NCI-H524 treated with DMSO at 0.1 percent for 48 hours (cell line): Measurements from ENCODE around the gene ATF2.
"Not testable (repeated sequence)": the region's sequence is repeated elsewhere in the genome, so short reads cannot be mapped to it uniquely, and the experiment has no call there.

Experiments
- DNase-seq: peaks from one replicate; lab custom pipeline; 2025; lab: John Stamatoyannopoulos, UW

ATF2 gene

GRCh38 chr2:175164235-175164634 lies 3.8 kb downstream of the ATF2 start:
- no peak for DNase-seq

DNA sequence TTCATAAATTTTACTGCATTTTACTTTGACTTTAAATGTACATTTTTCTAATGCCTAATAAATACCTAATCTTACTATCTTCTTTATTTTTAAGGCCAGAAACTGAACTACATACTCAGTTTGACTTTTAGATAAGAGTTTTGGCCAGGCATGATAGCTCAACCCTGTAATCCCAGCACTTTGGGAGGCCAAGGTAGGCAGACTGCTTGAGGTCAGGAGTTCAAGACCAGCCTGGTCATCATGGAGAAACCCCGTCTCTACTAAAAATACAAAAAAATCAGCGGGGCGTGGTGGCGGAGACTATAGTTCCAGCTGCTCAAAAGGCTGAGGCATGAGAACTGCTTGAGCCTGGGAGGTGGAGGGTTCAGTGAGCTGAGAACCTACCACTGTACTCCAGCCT lies 9.1 kb downstream of the ATF2 start:
- no peak for DNase-seq

GRCh38 chr2:175156534-175156933 lies 11.5 kb downstream of the ATF2 start:
- peak; percentile 26 for DNase-seq

GRCh38 chr2:175154661-175155082 lies 13.3 kb downstream of the ATF2 start:
- no peak for DNase-seq

GRCh38 chr2:175152242-175152641 lies 15.8 kb downstream of the ATF2 start:
- DNase-seq: no peak

DNA sequence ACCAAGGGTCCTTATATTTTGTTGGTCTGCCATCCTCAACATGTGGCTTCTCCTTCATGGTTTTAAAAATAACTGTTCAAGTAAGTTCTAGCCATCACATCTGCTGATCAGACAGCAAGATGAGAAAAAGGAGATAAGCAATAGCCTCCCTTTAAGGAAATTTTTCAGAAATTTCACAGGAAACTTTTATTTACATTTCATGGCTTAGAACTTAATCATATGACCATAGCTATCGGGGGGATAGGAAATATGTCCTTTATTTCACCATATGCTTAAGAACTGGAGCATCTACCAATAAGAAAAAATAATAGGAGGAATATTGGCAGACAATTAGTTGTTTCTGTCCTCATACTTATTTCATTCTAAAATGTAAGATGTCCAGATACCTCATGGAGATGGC lies 16.2 kb downstream of the ATF2 start:
- no peak for DNase-seq

- no peak for DNase-seq
Measured at GRCh38 chr2:175147186-175147585, 20.8 kb downstream of the ATF2 start.

DNA sequence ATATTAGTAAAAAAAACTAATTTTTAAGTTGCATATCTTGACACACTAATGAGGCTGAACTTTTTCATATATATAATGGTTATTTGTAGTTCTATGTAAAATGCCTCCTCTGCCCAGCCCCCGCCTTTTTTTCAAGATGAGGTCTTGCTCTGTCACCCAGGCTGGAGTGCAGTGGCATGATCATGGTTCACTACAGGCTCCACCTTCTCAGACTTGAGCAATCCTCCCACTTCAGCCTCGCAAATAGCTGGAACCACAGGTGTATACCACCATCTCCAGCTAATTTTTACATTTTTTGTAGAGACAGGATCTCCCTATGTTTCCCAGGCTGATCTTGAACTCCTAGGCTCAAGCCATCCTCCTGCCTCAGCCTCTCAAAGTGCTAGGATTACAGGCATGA lies 24.3 kb downstream of the ATF2 start:
- DNase-seq: no peak

DNA sequence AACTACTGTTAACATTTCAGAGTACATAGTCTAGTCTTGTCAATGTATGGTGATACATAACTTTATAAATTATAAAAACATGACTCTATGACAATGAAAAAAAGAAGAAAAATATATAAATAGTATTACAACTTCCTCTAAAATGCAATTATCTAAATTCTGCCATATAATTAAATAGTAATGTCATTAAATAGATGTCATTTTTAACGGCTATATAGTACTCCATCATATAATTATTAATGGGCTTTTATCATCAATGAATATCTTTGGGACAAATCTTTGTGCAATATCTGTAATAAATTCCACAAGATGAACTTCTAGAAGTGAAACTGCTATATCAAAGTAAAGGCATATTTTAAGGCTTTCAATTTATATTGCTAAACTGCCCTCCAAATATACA lies 24.8 kb downstream of the ATF2 start:
- DNase-seq: no peak

- no peak for DNase-seq
Measured at GRCh38 chr2:175140332-175140731, 27.7 kb downstream of the ATF2 start.

GRCh38 chr2:175137793-175138192 lies 30.2 kb downstream of the ATF2 start:
- no peak for DNase-seq

- DNase-seq: no peak
Measured at GRCh38 chr2:175136334-175137215, 31.4 kb downstream of the ATF2 start.

DNA sequence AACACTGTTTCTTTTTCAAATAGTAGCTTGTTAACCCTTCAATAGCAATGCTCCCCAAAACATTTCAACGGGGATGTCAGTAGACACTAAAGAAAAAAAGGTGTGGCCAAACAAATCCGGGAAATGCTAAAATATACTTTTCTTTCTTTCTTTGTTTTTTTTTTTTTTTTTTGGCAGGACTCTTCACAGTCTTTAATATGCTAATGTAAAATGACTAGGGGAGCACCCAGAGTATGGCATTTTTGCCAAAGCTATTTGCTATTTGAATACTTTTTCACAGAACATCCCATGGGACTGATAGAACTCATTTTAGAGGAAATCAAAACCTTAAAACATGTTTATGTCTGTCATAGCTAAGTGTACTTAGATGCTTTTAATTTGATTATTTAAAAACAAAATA lies 32.1 kb downstream of the ATF2 start:
- no peak for DNase-seq

DNA sequence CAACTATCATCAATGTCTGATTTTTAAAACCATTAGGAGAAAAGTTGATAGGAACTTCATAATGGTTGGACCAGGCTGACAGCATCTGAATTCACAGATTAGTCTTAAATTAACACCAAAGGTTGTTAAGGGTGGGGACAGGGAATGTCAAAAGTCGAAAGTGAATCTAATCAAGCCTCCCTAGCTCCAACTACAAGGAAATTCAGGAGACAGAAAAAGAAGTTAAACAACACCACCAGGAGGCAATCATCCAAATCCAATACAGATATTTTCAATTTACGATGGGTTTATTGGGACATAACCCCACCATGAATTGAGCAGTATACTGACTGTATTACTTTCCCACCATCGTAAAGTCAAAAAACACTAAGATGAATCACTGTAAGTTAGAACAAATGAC lies 32.8 kb downstream of the ATF2 start:
- no peak for DNase-seq

DNA sequence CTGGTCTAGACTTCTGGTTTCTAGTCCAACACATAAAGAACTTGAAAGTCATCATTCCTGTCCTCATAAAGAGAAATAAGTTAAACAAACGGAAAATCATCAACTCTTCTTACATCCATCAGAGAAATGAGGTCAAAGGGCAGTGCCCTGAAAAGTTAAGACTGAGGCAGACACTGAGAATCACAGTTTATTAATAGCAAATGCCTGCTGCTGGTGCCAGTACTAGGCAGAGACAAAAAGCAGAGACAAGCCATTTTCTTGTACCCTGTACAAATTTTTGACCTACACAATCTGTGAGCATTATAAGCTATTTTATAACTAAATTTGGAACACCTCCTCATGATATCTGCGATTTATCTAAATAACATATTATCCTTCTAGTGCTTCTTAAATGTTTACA lies 36.8 kb downstream of the ATF2 start:
- no peak for DNase-seq

GRCh38 chr2:175126661-175127060 lies 41.3 kb downstream of the ATF2 start:
- DNase-seq: no peak

- no peak for DNase-seq
Measured at GRCh38 chr2:175123254-175123653, 44.7 kb downstream of the ATF2 start.

- no peak for DNase-seq
Measured at GRCh38 chr2:175111200-175111657, 56.8 kb downstream of the ATF2 start.

DNA sequence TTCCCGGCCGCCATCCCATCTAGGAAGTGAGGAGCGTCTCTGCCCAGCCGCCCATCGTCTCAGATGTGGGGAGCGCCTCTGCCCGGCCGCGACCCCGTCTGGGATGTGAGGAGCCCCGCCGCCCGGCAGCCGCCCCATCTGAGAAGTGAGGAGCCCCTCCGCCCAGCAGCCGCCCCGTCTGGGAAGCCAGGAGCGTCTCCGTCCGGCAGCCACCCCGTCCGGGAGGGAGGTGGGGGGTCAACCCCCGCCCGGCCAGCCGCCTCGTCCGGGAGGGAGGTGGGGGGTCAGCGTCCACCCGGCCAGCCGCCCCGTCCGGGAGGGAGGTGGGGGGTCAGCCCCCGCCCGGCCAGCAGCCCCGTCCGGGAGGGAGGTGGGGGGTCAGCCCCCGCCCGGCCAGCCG lies 59.9 kb downstream of the ATF2 start:
- DNase-seq: not testable (repeated sequence)

- no peak for DNase-seq
Measured at GRCh38 chr2:175107146-175107545, 60.9 kb downstream of the ATF2 start.

DNA sequence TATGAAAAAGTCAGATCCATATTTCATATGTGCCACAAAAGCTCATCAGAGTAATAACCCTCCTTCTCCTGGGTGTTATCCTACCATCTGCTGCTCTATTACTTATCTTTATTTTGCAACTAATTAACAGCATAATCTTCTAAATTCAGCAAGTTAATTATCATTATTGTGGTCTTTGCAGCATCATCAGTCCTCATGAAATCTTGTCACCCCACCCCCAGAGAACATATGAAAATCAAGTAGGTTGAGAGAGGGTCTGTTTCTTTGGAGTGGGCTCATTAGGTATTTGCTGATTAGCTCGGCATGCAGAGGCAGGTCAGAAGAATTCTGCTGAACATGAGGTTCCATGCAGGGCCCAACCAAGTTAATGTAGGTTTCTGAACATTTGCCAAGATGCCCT lies 64.8 kb downstream of the ATF2 start:
- DNase-seq: peak; percentile 94

- DNase-seq: no peak
Measured at GRCh38 chr2:175101514-175101913, 66.5 kb downstream of the ATF2 start.

- no peak for DNase-seq
Measured at GRCh38 chr2:175097297-175097696, 70.7 kb downstream of the ATF2 start.

- DNase-seq: not testable (repeated sequence)
Measured at GRCh38 chr2:175084117-175084516, 83.9 kb downstream of the ATF2 start.
